ENCODE measurements around the gene CBY1.

The CBY1 gene

DNA sequence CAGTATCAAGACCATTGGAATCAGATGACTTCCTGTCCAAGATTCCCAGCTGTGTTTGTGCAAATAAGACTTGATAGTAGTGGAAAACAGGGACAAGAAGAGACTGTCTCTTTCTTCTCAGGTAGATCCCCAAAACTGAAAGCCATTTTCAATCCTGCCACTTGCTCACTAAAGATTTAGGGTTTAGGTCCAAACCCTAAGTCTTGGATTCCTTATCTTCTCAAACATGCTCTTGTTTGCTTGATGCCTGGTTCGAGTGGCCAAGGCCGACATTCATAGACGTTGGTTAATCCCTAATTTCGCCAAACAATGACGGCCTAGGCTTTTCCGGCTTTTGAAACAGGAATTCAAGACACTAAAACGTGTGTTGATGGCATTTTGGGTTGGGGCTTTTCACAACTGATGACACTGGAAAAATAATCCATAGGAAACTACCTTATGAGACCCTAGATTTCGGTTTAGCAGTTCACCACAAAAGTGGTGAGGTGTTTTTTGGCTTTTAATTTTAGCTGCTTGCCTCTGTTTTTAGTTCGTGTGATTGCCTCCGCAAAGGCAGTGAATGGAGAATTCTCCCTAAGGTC, 48.3 kb downstream of the CBY1 start:
- no peak for FAIRE-seq

DNA sequence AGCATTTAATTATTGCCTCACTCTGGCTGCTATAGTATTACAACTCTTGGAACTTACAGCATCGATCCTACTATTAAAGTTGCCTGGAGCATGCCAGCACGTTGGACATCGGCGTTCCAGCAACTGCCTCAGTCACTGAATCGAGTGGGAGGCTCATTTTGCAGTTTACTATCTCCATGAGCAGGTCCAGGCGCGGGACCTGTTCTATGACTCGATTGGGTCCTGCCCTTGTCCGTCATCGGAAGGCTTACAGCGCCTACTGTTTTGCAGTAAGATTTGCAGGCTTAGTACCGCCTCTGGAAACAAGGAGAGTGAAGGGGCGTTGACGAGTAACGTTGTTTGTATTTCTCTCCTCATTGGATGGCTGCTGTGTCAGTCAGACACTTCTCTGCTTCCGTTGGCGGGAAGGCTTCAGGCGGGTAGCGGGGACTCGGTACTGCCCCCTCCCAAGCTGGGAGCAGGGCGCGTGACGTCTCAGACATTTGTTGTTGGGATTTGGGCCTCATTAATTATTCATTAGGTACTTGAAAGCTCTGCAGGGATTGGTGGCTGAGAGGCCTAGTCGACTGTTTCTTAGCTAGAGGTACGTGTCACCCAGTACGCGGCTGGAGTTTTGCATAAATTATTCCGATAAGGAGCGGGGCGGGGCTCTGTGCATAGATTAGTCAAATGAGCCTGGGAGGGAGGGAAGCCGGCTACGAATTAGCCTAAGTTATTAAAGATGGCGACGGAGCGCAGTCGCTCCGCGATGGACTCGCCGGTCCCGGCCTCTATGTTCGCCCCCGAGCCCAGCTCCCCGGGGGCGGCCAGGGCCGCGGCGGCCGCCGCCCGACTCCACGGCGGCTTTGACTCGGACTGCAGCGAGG, 49.0 kb downstream of the CBY1 start, which contains the start of gene GTPBP1:
TSS of gene GTPBP1 (plus strand) at position 710 of the 866 bp plus-strand sequence. CDS start at position 722, 12 bp downstream.
- FAIRE-seq = peak; percentile 99

DNA sequence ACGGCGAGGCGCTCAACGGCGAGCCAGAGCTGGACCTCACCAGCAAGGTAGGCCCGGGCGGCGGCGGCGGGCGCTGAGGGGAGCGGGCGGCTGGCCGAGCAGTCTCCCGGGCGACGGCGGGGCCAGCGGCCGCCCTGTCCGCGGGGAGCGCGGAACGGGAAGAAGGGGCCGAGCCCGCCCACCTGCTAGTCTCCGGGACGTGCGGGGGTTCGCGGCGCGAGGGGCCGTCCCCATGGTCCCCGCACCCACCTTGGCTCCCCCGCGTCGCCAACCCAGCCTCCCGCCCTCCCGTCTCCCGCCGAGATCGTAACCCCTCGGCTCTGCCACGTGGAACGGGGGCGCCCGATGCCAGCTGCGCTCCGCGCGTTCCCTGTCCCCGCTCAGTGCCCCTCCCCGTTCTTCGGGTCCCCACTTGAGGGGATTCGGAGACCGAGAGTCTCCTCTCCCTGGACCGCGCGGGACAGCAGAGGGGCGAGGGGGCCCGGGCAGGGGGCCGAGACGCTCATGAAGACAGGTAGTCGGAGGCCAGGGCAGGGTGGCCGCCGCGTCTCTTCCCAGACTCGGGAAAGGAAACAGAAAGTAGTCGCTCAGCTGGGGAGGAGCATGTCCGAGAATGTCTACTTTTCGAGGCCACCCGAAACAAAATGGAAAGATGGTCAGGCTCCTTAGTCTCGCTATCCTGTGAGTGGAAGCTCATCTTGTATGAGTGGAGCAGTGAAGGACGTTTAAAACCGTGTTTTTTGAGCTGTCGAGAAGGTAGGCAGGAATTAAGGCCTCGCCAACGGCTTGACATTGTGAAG, 49.9 kb downstream of the CBY1 start:
- no peak for FAIRE-seq

GRCh38 chr22:38706901-38707195, 50.4 kb downstream of the CBY1 start:
- no peak for FAIRE-seq

GRCh38 chr22:38707346-38707745, 50.9 kb downstream of the CBY1 start:
- no peak for FAIRE-seq

GRCh38 chr22:38707984-38708383, 51.5 kb downstream of the CBY1 start:
- FAIRE-seq = no peak

DNA sequence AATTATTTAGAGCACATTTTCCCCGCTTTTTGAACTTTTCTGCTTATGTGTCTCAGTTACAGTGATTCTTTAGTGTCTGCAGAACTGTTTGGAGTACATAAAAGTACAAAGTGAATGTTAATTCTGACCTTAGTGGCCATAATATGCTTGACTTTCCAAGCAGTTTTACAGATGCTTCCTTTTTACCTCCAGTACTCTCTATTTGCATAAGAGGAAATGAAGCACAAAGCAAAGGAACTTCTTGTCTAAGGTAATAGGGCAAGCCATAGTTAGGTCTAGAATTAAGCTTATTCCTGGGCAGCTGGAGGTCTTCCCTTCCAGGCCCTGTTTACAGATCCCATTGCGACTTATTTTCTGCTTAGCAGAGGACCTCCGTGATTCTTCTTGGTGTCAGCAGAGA, 52.9 kb downstream of the CBY1 start:
- FAIRE-seq = no peak

DNA sequence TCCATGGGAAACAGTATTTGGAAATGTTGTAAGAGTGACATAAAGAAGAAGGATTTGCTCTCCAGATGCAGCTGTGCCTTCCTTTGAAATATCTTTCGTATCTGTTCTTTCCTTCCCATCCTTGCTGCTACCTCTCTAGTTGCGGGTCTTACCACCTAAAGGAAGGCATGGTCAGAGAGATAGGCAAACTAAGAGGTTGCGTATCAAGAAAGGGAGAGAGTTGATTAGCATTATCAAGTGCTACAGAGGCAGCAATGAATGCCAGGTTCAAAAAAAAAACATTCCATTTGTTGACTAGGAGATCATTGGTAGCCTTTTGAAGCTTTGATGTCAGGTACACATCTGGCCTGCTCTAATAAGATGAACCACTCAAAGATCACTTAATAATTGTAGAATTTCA, 53.9 kb downstream of the CBY1 start:
- no peak for FAIRE-seq

DNA sequence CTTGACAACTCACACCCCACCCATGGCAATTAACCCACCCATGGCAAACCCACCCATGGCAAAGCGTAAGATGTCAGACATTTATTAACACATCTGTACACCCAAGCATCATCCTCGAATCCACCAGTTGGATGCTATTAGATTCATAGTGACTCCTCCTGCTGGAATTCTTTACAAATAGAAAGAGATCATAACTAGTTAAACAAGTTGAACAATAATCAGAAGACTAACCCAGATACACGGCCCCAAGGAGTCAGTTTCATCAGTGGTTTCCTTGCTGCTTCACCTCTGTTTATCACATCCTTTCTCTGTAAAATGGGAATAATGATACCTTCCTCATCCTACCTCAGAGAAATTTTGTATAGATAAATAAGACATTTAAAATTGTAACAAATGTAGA, 54.4 kb downstream of the CBY1 start:
- FAIRE-seq = no peak

DNA sequence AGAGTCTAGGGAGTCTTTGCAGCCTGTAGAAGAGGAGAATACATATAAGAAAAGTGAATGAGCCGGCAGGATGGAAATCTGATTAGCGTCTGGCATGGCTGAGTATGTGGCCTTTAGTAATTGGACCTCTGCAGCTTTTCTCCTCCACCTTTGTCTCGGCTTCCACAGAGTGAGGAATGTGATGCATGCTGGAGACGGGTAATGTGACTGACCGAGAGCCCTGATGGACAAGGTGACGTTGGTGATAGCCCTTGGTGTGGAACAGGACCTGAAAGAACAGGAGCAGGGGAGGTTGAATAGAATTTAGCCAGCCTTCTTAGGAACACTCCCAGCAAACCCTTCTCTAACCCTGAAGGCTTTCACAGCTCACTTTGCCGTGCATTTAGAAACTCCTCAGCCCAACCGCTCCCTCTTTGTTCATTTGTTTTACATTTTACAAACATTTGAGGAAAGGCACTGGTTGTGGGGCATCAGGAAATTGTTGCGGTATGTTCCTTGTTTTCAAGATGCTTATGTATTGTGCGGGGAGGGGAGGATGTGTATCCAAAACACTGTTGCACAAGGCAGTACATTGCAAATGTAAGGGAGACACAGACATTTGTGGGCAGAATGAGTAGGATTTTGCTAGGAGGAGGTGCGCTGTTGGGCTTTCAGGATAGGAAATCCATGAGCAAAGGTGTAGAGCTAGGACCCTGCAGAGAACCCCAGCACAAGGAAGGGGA, 56.2 kb downstream of the CBY1 start:
- no peak for FAIRE-seq

DNA sequence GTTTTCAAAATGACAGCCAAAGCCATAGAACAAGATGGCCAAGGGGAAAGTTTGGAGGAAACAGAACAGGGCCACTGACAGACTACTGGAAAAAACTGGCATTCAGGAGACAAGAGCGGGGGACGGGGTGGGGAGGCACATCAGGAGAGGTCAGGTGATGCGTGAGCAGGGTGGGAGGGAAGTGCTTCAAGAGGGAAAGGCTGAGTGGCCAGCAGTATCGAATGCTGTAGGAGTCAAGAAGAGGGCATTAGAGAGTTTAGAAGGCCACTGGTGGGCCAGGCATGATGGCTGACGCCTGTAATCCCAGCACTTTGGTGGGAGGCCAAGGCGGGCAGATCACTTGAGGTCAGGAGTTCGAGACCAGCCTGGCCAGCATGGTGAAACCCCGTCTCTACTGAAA, 57.5 kb downstream of the CBY1 start:
- FAIRE-seq = no peak

DNA sequence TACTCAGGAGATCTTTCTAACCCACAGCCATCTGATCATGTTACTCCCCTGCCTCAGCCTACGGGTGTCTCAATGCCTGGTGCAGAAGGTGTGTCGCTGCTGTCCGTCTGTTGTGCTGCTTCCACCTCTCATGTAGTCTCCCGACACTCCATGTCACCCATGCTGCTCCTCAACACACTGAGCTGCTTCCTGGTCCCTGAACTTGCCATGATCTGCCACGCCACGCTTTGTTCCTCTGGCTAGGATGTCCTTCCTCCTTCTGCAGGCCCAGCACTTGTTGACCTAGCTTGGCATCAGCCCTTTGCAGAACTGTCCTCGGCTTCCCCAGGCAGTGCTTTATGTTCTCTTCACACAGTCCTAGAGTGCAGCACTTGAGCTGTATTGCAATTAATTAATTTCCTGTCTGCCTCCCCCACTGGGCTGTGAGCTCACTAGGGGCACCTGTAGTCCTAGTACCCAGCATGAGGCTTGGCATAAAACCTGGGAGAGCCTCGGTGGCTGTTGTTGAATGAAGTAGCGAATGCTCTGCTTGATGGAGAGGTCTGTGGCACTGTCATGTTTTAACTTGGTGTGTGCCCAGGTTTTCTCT, 58.8 kb downstream of the CBY1 start:
- no peak for FAIRE-seq

GRCh38 chr22:38715852-38716251, 59.4 kb downstream of the CBY1 start:
- no peak for FAIRE-seq

DNA sequence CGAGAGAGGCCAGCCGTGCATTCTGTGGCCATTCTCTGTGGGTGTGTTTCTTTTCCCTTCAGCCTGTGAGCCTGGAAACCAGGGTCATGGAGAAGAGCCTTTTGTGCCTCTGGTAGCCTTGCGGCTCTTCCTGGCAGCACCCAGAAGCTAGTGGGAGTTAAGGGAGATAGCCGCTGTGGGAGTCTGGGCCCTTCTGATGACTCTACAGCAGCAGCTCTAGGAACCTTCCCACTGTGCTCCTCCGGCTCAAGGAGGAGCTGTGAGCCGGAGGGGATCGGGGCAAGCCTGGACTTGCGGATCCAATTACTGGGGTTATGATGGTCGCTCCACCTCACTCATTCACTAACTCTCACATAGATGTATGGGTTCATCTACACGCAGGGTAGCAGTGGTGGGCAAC, 59.8 kb downstream of the CBY1 start:
- FAIRE-seq = no peak

GRCh38 chr22:38716826-38717225, 60.4 kb downstream of the CBY1 start:
- FAIRE-seq = no peak

DNA sequence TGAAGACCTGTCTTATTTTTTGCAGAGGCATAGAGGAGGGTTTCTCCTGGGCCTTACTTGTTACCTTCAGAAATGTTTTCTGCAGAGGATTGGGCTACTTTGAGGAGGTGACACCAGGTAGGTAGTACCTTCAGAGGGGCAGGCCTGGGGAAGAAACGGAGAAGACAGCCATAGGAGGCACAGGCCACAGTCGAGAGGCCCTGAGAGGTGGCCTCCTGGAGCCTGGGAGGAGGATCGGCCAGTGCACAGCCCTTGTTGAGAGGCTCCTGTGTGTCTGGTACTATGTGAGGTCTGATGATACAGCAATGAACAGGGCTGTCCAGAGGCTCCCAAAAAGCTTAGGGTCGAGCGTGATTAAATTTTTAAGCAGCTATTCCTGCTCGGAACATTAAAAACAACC, 60.8 kb downstream of the CBY1 start:
- FAIRE-seq = no peak

DNA sequence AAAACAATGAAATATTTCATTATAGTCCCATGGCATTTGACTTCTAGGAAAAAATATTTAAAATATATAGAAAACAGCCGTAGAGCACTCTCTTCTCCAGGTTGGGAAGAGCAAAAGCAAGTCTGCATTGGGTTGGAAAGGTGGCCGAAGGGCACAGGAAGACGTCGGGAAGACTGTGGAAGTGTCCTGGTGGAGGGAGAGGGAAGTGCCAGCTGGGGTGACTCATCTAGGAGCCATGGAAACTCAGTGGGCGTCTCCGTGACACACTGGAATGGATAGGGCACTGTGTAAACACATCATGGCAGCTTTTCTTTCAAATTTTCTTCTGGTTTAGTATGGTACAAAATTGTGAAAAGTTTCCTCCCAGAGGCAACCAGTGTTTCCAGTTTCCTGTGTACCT, 62.0 kb downstream of the CBY1 start:
- FAIRE-seq = no peak

DNA sequence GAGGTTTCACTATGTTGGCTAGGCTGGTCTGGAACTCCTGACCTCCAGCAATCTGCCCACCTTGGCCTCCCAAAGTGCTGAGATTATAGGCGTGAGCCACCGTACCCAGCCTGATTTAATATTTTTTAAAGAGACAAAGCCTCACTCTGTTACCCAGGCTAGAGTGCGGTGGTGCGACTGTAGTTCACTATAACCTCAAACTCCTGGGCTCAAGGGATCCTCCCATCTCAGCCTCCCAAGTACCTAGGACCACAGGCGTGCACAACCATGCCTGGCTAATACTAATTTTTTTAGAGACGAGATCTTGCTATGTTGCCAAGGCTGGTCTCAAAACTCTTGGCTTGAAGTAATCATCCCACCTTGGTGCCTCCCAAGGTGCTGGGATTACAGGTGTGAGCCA, 62.8 kb downstream of the CBY1 start:
- FAIRE-seq = no peak

DNA sequence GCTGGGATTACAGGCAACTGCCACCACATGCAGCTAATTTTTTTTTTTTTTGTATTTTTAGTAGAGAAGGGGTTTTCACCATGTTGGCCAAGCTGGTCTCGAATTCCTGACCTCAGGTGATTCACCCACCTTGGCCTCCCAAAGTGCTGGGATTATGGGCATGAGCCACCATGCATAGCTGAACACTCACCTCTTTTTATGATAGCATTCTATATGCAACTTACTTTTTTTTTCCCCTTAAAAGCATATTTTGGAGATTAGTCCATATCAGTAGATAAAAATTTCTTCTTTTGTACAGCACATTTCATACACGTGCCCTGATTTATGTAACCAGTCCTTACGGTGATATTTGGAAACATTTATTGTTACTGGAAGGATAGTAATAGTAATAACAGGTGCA, 63.9 kb downstream of the CBY1 start:
- no peak for FAIRE-seq

- FAIRE-seq = no peak
Measured at GRCh38 chr22:38721551-38721950, 65.1 kb downstream of the CBY1 start.
